NT2/D1 (cell line): ENCODE results near the gene JOSD2.

Experiments
- YY1 ChIP-seq: IDR thresholded peaks from 2 replicates; pipeline ENCODE4 v1.6.1; 2011; ENCODE audit not compliant: insufficient read length, insufficient read depth
- ZNF274 ChIP-seq: IDR thresholded peaks from 2 replicates; pipeline ENCODE4 v1.6.1; 2011; ENCODE audit warnings: mild to moderate bottlenecking, low read depth, low read length

DNA sequence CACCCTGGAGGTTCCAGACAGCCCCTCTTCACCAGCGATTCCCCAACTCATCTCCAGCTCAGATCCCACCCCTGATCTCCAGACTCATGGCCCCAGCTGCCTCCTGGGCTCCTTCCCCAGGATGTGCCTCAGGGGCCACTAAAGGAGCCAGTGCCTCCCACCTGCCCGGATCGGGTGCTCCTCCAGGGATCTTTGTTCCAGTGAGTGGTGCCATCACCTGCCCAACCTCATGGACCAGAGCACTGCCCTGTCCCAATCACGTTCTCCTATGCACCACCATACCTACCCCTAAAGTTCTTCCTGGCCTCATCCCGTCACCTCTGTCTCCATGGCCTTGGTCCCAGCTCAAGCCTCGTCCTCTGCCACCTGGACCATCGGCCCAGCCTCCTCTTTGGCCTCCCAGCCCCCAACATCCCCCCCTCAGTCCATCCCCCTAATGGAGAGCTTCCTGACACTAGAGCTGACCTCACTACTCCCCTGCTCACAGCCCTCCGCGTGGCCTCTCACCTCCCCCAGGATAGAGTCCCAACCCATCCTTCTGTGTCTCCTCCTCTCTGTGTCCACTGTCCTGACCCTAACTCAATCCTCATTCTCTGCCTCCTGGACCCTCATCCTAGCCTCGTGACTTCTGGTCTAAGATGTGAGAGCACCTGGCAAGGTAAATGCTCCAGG is 25.6 kb downstream of the JOSD2 start:
- no peak for TF ChIP-seq ZNF274
- TF ChIP-seq YY1, result no peak
